Adrenal gland (tissue), 5 donors: Measurements from ENCODE around the gene AP2A2.

ENCODE experiments used
- CTCF ChIP-seq, 6 experiments: fragments of 450-650 bp in 4 of 6; fragments of 200-600 bp in 2 of 6; sonication (generic) in 1 of 6; IDR thresholded peaks; 1 replicate in 5 of 6; 2 replicates in 1 of 6; pipeline versions ENCODE4 v1.5.1 to v1.8.0; 2016 to 2021; ENCODE audit warnings: antibody characterized with exemption in 6 of 6, mild to moderate bottlenecking in 2 of 6, moderate library complexity in 1 of 6
- POLR2A ChIP-seq, 2 donors: fragments of 450-650 bp; IDR thresholded peaks; one replicate each; pipeline ENCODE4 v1.6.1; 2017; ENCODE audit warnings: antibody characterized with exemption in 2 of 2, mild to moderate bottlenecking in 2 of 2, moderate library complexity in 1 of 2
- donor health status: DM: no; HTN: no; CAD: no.

- no peak for TF ChIP-seq POLR2A (IDR thresholded peaks at IDR 0.05)
- TF ChIP-seq CTCF (IDR thresholded peaks at IDR 0.05) = no peak
Observed at GRCh38 chr11:996681-997080, 71.0 kb downstream of the AP2A2 start.
